IPS-15b (cell line): ENCODE measurements around the gene SMARCA2.

Experiments
- H3K27me3 ChIP-seq: one replicate; pipeline ENCODE4 v1.6.1; 2013; ENCODE audit warnings: low read length; ENCODE audit not compliant: control insufficient read depth, insufficient read depth
- H3K36me3 ChIP-seq: one replicate; pipeline ENCODE4 v1.6.1; 2013; ENCODE audit warnings: low read length; ENCODE audit not compliant: control insufficient read depth, insufficient read depth
- H3K4me1 ChIP-seq: one replicate; pipeline ENCODE4 v1.6.1; 2013; ENCODE audit warnings: mild to moderate bottlenecking, low read length; ENCODE audit not compliant: control insufficient read depth, insufficient read depth
- H3K4me3 ChIP-seq: one replicate; pipeline ENCODE4 v1.5.1; 2013; ENCODE audit warnings: low read depth, low read length
- H3K9ac ChIP-seq: one replicate; pipeline ENCODE4 v1.6.1; 2013; ENCODE audit warnings: low read depth, mild to moderate bottlenecking, low read length
- H3K9me3 ChIP-seq: one replicate; pipeline ENCODE4 v1.6.1; 2013; ENCODE audit warnings: mild to moderate bottlenecking, low read length; ENCODE audit not compliant: control insufficient read depth, insufficient read depth

Gene SMARCA2

GRCh38 chr9:2173170-2173569 lies 158.0 kb downstream of the SMARCA2 start:
- H3K4me1 ChIP-seq, result peaks cover 4% of the 10 kb centered on the region
- no peak overlapping the region for H3K9ac ChIP-seq
- H3K36me3 ChIP-seq, result no peaks in the 10 kb centered on the region
- H3K4me3 ChIP-seq, result no peak overlapping the region
- H3K9me3 ChIP-seq, result no peaks in the 10 kb centered on the region
- no peaks in the 10 kb centered on the region for H3K27me3 ChIP-seq

GRCh38 chr9:2173861-2174260 lies 158.7 kb downstream of the SMARCA2 start:
- Histone ChIP-seq H3K27me3 (no peaks in the 10 kb centered on the region), H3K4me1 (peaks cover 11% of the 10 kb centered on the region), H3K9me3 (no peaks in the 10 kb centered on the region), H3K4me3 (no peak overlapping the region), H3K36me3 (no peaks in the 10 kb centered on the region), H3K9ac (no peak overlapping the region)

GRCh38 chr9:2174306-2174705 lies 159.2 kb downstream of the SMARCA2 start:
- Histone ChIP-seq H3K27me3 (no peaks in the 10 kb centered on the region), H3K4me1 (peaks cover 13% of the 10 kb centered on the region), H3K9me3 (no peaks in the 10 kb centered on the region), H3K4me3 (no peak overlapping the region), H3K9ac (no peak overlapping the region), H3K36me3 (no peaks in the 10 kb centered on the region)

GRCh38 chr9:2174911-2175310 lies 159.8 kb downstream of the SMARCA2 start:
- H3K9me3 ChIP-seq, result no peaks in the 10 kb centered on the region
- H3K9ac ChIP-seq, result no peak overlapping the region
- H3K36me3 ChIP-seq, result no peaks in the 10 kb centered on the region
- peaks cover 17% of the 10 kb centered on the region for H3K4me1 ChIP-seq
- no peaks in the 10 kb centered on the region for H3K27me3 ChIP-seq
- no peak overlapping the region for H3K4me3 ChIP-seq

- no peak overlapping the region for H3K4me3 ChIP-seq
- H3K4me1 ChIP-seq, result peaks cover 36% of the 10 kb centered on the region
- H3K9me3 ChIP-seq, result no peaks in the 10 kb centered on the region
- H3K9ac ChIP-seq, result no peak overlapping the region
- no peaks in the 10 kb centered on the region for H3K36me3 ChIP-seq
- no peaks in the 10 kb centered on the region for H3K27me3 ChIP-seq
Observed at GRCh38 chr9:2177121-2177520, 162.0 kb downstream of the SMARCA2 start.

- Histone ChIP-seq H3K9me3 (no peaks in the 10 kb centered on the region), H3K4me1 (peaks cover 38% of the 10 kb centered on the region), H3K36me3 (no peaks in the 10 kb centered on the region), H3K4me3 (no peak overlapping the region), H3K9ac (no peak overlapping the region), H3K27me3 (no peaks in the 10 kb centered on the region)
Observed at GRCh38 chr9:2178034-2178734, 163.0 kb downstream of the SMARCA2 start.

GRCh38 chr9:2179567-2179966 lies 164.4 kb downstream of the SMARCA2 start:
- no peaks in the 10 kb centered on the region for H3K9me3 ChIP-seq
- no peak overlapping the region for H3K4me3 ChIP-seq
- H3K36me3 ChIP-seq, result no peaks in the 10 kb centered on the region
- no peaks in the 10 kb centered on the region for H3K27me3 ChIP-seq
- H3K9ac ChIP-seq, result no peak overlapping the region
- peaks cover 38% of the 10 kb centered on the region for H3K4me1 ChIP-seq

GRCh38 chr9:2180154-2180553 lies 165.0 kb downstream of the SMARCA2 start:
- Histone ChIP-seq H3K27me3 (no peaks in the 10 kb centered on the region), H3K9me3 (no peaks in the 10 kb centered on the region), H3K36me3 (no peaks in the 10 kb centered on the region), H3K4me1 (peaks cover 38% of the 10 kb centered on the region), H3K9ac (no peak overlapping the region), H3K4me3 (no peak overlapping the region)

GRCh38 chr9:2180704-2181103 lies 165.6 kb downstream of the SMARCA2 start:
- no peak overlapping the region for H3K4me3 ChIP-seq
- no peaks in the 10 kb centered on the region for H3K9me3 ChIP-seq
- H3K27me3 ChIP-seq, result no peaks in the 10 kb centered on the region
- no peak overlapping the region for H3K9ac ChIP-seq
- no peaks in the 10 kb centered on the region for H3K36me3 ChIP-seq
- peaks cover 38% of the 10 kb centered on the region for H3K4me1 ChIP-seq

GRCh38 chr9:2181792-2182191 lies 166.6 kb downstream of the SMARCA2 start:
- H3K27me3 ChIP-seq, result no peaks in the 10 kb centered on the region
- H3K9me3 ChIP-seq, result no peaks in the 10 kb centered on the region
- H3K4me3 ChIP-seq, result no peak overlapping the region
- H3K9ac ChIP-seq, result peak overlapping the region; percentile 62
- H3K4me1 ChIP-seq, result peaks cover 38% of the 10 kb centered on the region
- H3K36me3 ChIP-seq, result peaks cover 5% of the 10 kb centered on the region

- Histone ChIP-seq H3K4me3 (no peak overlapping the region), H3K27me3 (no peaks in the 10 kb centered on the region), H3K9me3 (no peaks in the 10 kb centered on the region), H3K36me3 (peaks cover 2% of the 10 kb centered on the region), H3K4me1 (no peaks in the 10 kb centered on the region), H3K9ac (no peak overlapping the region)
Observed at GRCh38 chr9:2190939-2191608, 175.9 kb downstream of the SMARCA2 start.

GRCh38 chr9:2191609-2191972 lies 176.4 kb downstream of the SMARCA2 start:
- no peak overlapping the region for H3K9ac ChIP-seq
- H3K36me3 ChIP-seq, result no peaks in the 10 kb centered on the region
- H3K9me3 ChIP-seq, result no peaks in the 10 kb centered on the region
- H3K27me3 ChIP-seq, result no peaks in the 10 kb centered on the region
- no peak overlapping the region for H3K4me3 ChIP-seq
- no peaks in the 10 kb centered on the region for H3K4me1 ChIP-seq
